Astrocyte of the cerebellum (primary cell): ENCODE measurements around the gene RNF213.

ENCODE experiments used
- DNase-seq: peaks from one replicate; pipeline ENCODE4 v3.0.0-alpha.2; 2011; ENCODE audit warnings: low read depth
- H3K4me3 ChIP-seq: 2 replicates; pipeline ENCODE4 v1.5.1; 2011; ENCODE audit warnings: mild to moderate bottlenecking, low read depth, low read length, moderate library complexity
- CTCF ChIP-seq: IDR thresholded peaks from 2 replicates; pipeline ENCODE4 v1.5.1; 2012; ENCODE audit warnings: low read length, low read depth, moderate library complexity, mild to moderate bottlenecking; ENCODE audit errors: missing control alignments
- in situ Hi-C: cut with HindIII; loops from 2 replicates; pipeline ENCODE4 v1.10.0; 2017; ENCODE audit warnings: low sequenced_read_pairs

RNF213 gene

GRCh38 chr17:80430446-80431245, 170.0 kb downstream of the RNF213 start:
- in situ Hi-C loops = loop anchor here (25.0 kb wide), 2 partner anchors 532 to 657 kb away; no protein-coding TSS in a partner anchor
- no peak for DNase-seq
- no peak for TF ChIP-seq CTCF
- H3K4me3 ChIP-seq = no peak overlapping the region

- DNase-seq = no peak
- H3K4me3 ChIP-seq = no peak overlapping the region
- TF ChIP-seq CTCF = no peak
- in situ Hi-C loops = loop anchor here (25.0 kb wide), 2 partner anchors 531 to 656 kb away; no protein-coding TSS in a partner anchor
Observed at GRCh38 chr17:80431246-80432195, 170.9 kb downstream of the RNF213 start.

- in situ Hi-C loops = loop anchor here (25.0 kb wide), 2 partner anchors 530 to 655 kb away; no protein-coding TSS in a partner anchor
Observed at GRCh38 chr17:80432350-80432955, 171.8 kb downstream of the RNF213 start.

GRCh38 chr17:80432961-80433550, 172.4 kb downstream of the RNF213 start:
- in situ Hi-C loops = loop anchor here (25.0 kb wide), 2 partner anchors 529 to 654 kb away; no protein-coding TSS in a partner anchor
- DNase-seq = no peak
- H3K4me3 ChIP-seq = no peak overlapping the region
- no peak for TF ChIP-seq CTCF

More at GRCh38 chr17:80432350-80432955, 171.8 kb downstream of the RNF213 start:
- no peak for DNase-seq
- TF ChIP-seq CTCF = no peak
- H3K4me3 ChIP-seq = no peak overlapping the region

- in situ Hi-C loops = loop anchor here (25.0 kb wide), 2 partner anchors 528 to 653 kb away; no protein-coding TSS in a partner anchor
- no peak for DNase-seq
- H3K4me3 ChIP-seq = no peak overlapping the region
- TF ChIP-seq CTCF = no peak
Observed at GRCh38 chr17:80433916-80434666, 173.4 kb downstream of the RNF213 start.
